BLaER1 (cell line): Measurements from ENCODE around the gene NMRK1.

ENCODE experiments used
- H3K27ac ChIP-seq: shearing (Covaris generic); formaldehyde crosslinking; 2 replicates; pipeline ENCODE4 v1.8.1; 2022
- H3K27me3 ChIP-seq: shearing (Covaris generic); formaldehyde crosslinking; 2 replicates; pipeline ENCODE4 v1.8.1; 2022
- H3K36me3 ChIP-seq: shearing (Covaris generic); formaldehyde crosslinking; 2 replicates; pipeline ENCODE4 v1.8.1; 2022
- H3K4me1 ChIP-seq: shearing (Covaris generic); formaldehyde crosslinking; 2 replicates; pipeline ENCODE4 v1.8.1; 2022
- H3K4me2 ChIP-seq: shearing (Covaris generic); formaldehyde crosslinking; 2 replicates; pipeline ENCODE4 v1.8.1; 2022
- H3K4me3 ChIP-seq: shearing (Covaris generic); formaldehyde crosslinking; 2 replicates; pipeline ENCODE4 v1.8.1; 2022
- H3K9ac ChIP-seq: shearing (Covaris generic); formaldehyde crosslinking; 2 replicates; pipeline ENCODE4 v1.8.1; 2022
- H3K9me3 ChIP-seq: shearing (Covaris generic); formaldehyde crosslinking; 2 replicates; pipeline ENCODE4 v1.8.1; 2022
- H4K20me1 ChIP-seq: shearing (Covaris generic); formaldehyde crosslinking; 2 replicates; pipeline ENCODE4 v1.8.1; 2022
- Cebpa-rat ChIP-seq: shearing (Covaris generic); IDR thresholded peaks from 2 replicates; pipeline ENCODE4 v1.8.1; 2022

Gene NMRK1

DNA sequence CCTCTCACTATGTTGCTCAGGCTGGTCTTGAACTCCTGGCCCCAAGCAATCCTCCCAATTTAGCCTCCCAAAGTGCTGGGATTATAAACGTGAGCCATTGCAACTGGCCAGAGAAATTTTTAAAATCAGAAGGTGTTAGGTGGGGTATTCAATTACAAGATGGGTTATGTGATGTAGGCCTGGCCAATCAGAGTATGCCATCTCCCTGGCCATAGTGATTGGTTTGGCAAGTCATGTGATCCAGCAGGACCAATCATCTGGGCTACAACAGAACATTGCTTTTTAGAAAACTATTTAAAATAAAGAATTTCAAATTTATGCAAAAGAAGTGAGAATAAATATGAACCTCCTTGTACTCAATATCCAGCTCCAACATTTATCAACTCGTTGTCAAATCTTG lies 22.4 kb downstream of the NMRK1 start:
- Histone ChIP-seq H3K9ac (no peak overlapping the region), H3K9me3 (no peaks in the 10 kb centered on the region), H3K4me3 (no peak overlapping the region), H3K27me3 (no peaks in the 10 kb centered on the region), H3K4me2 (no peak overlapping the region), H3K36me3 (peaks cover 10% of the 10 kb centered on the region; the same call in 1 of the 2 replicates), H3K4me1 (no peaks in the 10 kb centered on the region), H3K27ac (no peak overlapping the region), H4K20me1 (no peaks in the 10 kb centered on the region)
- TF ChIP-seq Cebpa-rat: no peak

DNA sequence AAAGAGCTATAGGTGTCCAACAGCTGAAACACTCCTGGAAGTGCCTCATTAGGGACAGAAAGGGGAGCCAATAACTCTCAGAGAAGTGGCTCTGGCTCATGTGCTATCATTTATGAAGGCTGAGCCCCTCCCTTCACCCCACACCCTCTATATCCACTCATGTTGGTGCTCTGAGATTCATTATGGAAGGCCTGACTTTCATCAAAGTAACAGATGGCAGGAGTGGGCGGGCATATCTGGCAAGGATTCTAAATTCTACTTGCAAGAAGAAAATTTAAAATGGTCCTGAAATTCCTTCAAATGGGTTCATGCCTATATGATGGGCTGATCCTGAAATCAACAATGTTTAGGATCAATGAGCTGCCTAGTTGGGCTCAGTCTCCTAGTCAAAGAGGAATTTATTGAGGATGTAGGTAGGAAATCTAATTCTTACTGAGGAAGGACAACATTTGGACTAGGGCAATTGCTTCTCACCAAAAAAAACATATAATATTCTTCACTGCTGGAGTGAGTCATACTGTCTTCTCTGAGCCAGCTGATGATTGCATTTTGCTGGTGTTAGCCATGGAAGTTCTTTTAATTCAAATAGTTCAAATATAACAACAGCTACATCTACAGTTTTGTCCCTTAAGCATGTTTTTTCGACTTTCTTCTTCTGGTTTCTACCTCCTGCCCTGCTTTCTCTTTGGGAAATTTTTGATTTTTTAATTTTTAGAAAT lies 23.5 kb downstream of the NMRK1 start:
- Histone ChIP-seq H3K4me3 (no peak overlapping the region), H3K27me3 (no peaks in the 10 kb centered on the region), H3K4me1 (no peaks in the 10 kb centered on the region), H3K9me3 (no peaks in the 10 kb centered on the region), H4K20me1 (no peaks in the 10 kb centered on the region), H3K27ac (no peak overlapping the region), H3K4me2 (no peak overlapping the region), H3K9ac (no peak overlapping the region), H3K36me3 (peaks cover 10% of the 10 kb centered on the region; the same call in 1 of the 2 replicates)
- no peak for TF ChIP-seq Cebpa-rat

DNA sequence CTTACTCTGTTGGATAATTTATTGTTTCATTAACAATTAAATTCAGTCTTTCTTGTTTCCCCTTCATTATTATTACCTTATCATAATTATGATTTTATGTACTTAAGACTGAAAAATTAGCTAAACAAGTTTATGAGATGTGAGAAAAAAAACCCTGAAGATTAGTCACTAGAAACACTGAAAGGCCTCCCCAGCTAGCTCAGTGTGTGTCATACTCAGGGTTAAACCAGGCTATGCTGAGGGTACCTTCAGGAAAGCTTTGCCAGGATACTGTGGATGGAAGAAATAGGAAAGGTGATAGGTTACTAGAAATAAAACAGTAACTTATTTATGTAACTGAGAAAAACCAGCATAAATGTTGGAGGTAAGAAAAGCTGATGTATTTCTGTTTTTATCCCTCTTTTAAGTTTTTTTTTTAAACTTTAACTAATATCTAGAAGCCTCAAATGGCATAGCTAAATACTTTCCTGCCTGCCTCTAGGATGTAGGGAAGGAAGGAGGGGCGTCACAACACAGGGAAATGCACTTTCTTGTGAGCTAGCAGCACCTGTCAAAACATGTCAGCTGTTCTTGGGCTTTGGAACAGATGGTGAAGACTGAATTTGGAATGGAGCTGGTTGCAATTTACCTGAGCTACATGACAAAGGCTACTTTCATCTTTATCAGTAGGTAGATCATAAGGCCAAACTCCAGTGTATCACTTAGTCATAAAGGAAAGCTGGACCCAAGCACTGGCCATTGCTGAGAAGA lies 24.2 kb downstream of the NMRK1 start:
- TF ChIP-seq Cebpa-rat: no peak
- Histone ChIP-seq H3K36me3 (peaks cover 10% of the 10 kb centered on the region; the same call in 1 of the 2 replicates), H3K27ac (no peak overlapping the region), H3K9ac (no peak overlapping the region), H4K20me1 (no peaks in the 10 kb centered on the region), H3K4me1 (no peaks in the 10 kb centered on the region), H3K27me3 (no peaks in the 10 kb centered on the region), H3K9me3 (0 out of 2 replicates have a peak, but pooled peaks cover 4% of the 10 kb centered on the region), H3K4me3 (no peak overlapping the region), H3K4me2 (no peak overlapping the region)

DNA sequence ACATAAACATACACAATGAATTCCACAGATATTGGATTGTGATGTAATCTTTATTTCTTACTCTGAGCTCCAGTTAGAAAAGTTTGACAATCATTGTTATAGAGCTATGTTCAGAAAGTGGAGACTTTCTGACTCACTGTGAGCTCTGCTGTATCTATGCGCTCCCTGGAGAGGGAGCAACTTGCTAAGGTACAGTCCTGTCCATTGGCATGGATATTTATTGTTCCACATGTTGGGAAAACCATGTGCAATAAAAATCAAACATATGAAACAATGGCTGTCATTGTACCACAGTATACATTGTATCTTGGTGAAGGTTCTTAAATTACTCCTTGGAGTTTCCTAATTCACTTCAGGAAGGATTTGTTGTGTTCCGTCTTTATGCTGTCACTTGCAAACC lies 26.8 kb downstream of the NMRK1 start:
- no peaks in the 10 kb centered on the region for H4K20me1 ChIP-seq
- TF ChIP-seq Cebpa-rat: no peak
- no peak overlapping the region for H3K4me2 ChIP-seq

DNA sequence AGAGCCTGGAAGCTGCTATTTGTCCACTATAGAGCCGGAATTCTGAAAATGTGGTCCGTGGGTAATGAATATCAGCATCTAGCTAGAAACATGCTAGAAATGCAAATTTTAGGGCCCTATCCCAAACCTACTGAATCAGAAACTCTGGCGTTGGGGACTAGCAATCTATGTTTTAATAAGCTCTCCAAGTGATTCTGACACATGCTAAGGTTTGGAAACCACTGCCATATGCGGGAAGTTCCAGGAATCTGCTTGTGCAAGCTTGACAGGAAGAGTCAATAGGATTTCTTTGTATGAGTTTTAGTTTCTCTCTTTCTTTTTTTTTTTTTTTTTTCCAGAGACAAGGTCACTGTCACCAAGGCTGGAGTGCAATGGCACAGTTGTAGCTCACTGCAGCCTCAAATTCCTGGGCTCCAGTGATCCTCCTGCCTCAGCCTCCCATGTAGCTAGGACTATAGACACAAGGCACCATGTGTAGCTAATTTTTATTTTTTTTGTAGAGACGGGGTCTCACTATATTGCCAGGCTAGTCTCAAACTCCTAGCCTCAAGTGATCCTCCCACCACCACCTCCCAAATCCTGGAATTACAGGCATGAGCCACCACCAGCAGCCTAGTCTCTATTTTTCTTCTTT lies 33.5 kb downstream of the NMRK1 start:
- no peak overlapping the region for H3K9ac ChIP-seq
- no peaks in the 10 kb centered on the region for H3K36me3 ChIP-seq
- no peak overlapping the region for H3K4me3 ChIP-seq
- no peak overlapping the region for H3K27ac ChIP-seq
- no peak overlapping the region for H3K4me2 ChIP-seq
- peaks cover 22% of the 10 kb centered on the region; the same call in 1 of the 2 replicates for H3K9me3 ChIP-seq
- no peaks in the 10 kb centered on the region for H3K27me3 ChIP-seq
- H3K4me1 ChIP-seq: peaks cover 5% of the 10 kb centered on the region; the same call in 1 of the 2 replicates
- no peak for TF ChIP-seq Cebpa-rat
- H4K20me1 ChIP-seq: no peaks in the 10 kb centered on the region

More for the DNA sequence above, 26.8 kb downstream of the NMRK1 start:
- H3K4me3 ChIP-seq: no peak overlapping the region
- no peak overlapping the region for H3K27ac ChIP-seq
- H3K9me3 ChIP-seq: peaks cover 13% of the 10 kb centered on the region; the same call in 1 of the 2 replicates
- no peaks in the 10 kb centered on the region for H3K4me1 ChIP-seq
- no peaks in the 10 kb centered on the region for H3K27me3 ChIP-seq
- H3K9ac ChIP-seq: no peak overlapping the region
- peaks cover 6% of the 10 kb centered on the region; the same call in 1 of the 2 replicates for H3K36me3 ChIP-seq

DNA sequence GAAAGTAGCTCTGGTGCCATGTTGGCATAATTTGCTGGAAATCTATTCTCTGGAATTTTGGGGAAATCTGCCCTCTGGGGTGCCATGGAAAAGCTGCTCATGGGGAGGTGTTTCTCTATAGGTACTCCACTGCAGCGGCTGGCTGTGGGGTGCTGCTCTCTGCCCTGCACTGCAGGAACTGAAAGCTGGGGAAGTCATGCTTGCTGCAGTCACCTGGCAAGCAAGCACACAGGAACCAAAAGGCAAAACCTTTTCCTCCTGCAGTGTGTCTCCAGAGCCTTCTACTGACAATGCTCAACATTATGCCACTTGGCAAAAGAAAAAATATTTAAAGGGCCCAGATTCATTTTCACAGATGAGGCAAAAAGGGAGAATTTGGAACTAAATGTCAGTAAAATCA lies 34.1 kb downstream of the NMRK1 start:
- no peak for TF ChIP-seq Cebpa-rat
- Histone ChIP-seq H3K4me1 (peaks cover 5% of the 10 kb centered on the region; the same call in 1 of the 2 replicates), H3K27me3 (no peaks in the 10 kb centered on the region), H4K20me1 (no peaks in the 10 kb centered on the region), H3K27ac (no peak overlapping the region), H3K9me3 (peaks cover 18% of the 10 kb centered on the region; the same call in 1 of the 2 replicates), H3K4me2 (no peak overlapping the region), H3K4me3 (no peak overlapping the region), H3K36me3 (no peaks in the 10 kb centered on the region), H3K9ac (no peak overlapping the region)

DNA sequence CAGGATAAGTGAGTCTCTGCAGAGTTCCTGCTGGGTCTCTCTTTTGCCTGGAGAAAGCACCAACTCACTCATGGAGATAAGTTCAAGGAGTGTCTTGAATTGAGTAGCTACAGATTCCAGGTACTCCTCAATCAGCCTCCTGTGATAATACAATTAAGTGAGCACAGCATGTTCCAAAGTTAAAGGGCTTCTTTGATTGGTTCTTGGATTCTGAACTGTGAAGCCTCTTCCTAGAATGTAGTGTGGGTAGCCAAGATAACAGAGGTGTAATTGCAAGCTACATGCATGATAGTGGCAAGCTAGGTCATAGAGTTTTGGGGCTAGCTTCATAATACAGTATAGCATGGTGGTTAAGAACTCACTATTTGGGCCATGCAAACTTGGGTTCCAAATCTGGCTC lies 36.7 kb downstream of the NMRK1 start:
- no peak for TF ChIP-seq Cebpa-rat

DNA sequence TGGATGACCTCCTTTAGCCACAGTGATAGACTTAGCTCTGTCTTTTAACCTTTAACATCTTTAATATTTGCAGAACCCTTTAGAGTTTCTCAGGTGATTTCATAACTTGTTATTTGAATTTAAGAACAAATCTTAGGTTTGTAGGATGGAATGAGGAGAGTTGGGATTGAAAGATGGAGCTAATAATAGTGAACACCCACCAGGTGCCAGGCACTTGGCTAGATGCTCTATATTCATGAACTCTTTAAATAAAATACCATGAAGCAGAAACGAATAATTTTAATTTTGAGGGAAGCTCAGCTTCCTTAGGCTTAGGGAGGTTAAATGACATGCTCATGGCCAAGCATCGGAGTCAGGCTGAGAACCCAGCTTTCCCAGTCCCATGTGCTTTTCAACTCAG lies 40.4 kb downstream of the NMRK1 start:
- Histone ChIP-seq H3K4me1 (no peaks in the 10 kb centered on the region), H4K20me1 (no peaks in the 10 kb centered on the region), H3K9ac (no peak overlapping the region), H3K27ac (no peak overlapping the region), H3K9me3 (no peaks in the 10 kb centered on the region; the same call in 1 of the 2 replicates), H3K4me2 (no peak overlapping the region), H3K27me3 (no peaks in the 10 kb centered on the region), H3K4me3 (no peak overlapping the region), H3K36me3 (no peaks in the 10 kb centered on the region)
- TF ChIP-seq Cebpa-rat: no peak

More for the DNA sequence above, 36.7 kb downstream of the NMRK1 start:
- Histone ChIP-seq H3K9ac (no peak overlapping the region), H3K27me3 (no peaks in the 10 kb centered on the region), H3K4me2 (no peak overlapping the region), H3K27ac (no peak overlapping the region), H4K20me1 (no peaks in the 10 kb centered on the region), H3K36me3 (no peaks in the 10 kb centered on the region), H3K4me3 (no peak overlapping the region), H3K4me1 (peaks cover 5% of the 10 kb centered on the region; the same call in 1 of the 2 replicates), H3K9me3 (peaks cover 10% of the 10 kb centered on the region)

DNA sequence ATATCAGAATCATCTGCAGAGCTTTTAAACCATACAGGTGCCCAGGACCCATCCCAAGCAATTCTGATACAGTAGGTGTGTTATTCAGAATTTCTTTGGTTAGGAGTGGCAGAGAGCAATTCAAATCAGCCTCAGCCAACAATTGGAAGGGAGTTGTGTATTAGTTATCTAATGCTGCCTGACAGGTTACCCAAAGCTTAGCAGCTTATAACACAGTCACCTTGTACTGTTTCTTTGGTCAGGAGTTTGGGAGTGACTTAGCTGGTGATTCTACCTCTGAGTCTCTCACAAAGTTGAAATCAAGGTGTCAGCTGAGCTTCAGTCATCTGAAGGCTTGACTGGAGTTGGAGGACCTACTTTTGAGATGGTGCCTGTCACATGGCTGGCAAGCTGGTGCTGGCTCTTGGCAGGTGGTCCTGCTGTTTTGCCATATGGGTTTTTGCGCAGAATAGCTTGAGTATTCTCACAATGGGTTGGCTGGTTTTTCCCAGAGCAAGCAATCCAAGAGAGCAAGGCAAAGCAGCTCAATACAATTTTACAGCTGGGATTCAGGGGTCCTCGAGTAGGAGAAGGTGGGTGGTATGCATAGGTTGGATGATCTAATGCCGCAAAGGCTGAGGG lies 41.1 kb downstream of the NMRK1 start:
- Histone ChIP-seq H3K27ac (no peak overlapping the region), H3K4me2 (no peak overlapping the region), H3K9ac (no peak overlapping the region), H3K4me3 (no peak overlapping the region), H3K9me3 (no peaks in the 10 kb centered on the region; the same call in 1 of the 2 replicates), H3K27me3 (no peaks in the 10 kb centered on the region), H3K4me1 (no peaks in the 10 kb centered on the region), H3K36me3 (no peaks in the 10 kb centered on the region), H4K20me1 (no peaks in the 10 kb centered on the region)
- no peak for TF ChIP-seq Cebpa-rat
